Hematopoietic multipotent progenitor cell treated with erythropoietin and hydrocortisone succinate and interleukin-3 and kit ligand, for 8 days (in vitro differentiated cells): Measurements from ENCODE around the gene RFTN2.
"Not testable (repeated sequence)": the region's sequence is repeated elsewhere in the genome, so short reads cannot be mapped to it uniquely, and the experiment has no call there.

ENCODE experiments used
- DNase-seq: peaks from one replicate; pipeline ENCODE4 v3.0.0-alpha.2; 2015

RFTN2 gene

GRCh38 chr2:197674060-197674459 lies 1.3 kb downstream of the RFTN2 start:
- DNase-seq: no peak

GRCh38 chr2:197673606-197674005 lies 1.8 kb downstream of the RFTN2 start:
- no peak for DNase-seq

GRCh38 chr2:197673106-197673505 lies 2.3 kb downstream of the RFTN2 start:
- DNase-seq: no peak

GRCh38 chr2:197672371-197672893 lies 3.0 kb downstream of the RFTN2 start:
- DNase-seq: no peak

- no peak for DNase-seq
Measured at GRCh38 chr2:197669077-197669476, 6.3 kb downstream of the RFTN2 start.

GRCh38 chr2:197668296-197668695 lies 7.1 kb downstream of the RFTN2 start:
- no peak for DNase-seq

- DNase-seq: no peak
Measured at GRCh38 chr2:197666277-197666676, 9.1 kb downstream of the RFTN2 start.

- DNase-seq: no peak
Measured at GRCh38 chr2:197661626-197662025, 13.8 kb downstream of the RFTN2 start.

- no peak for DNase-seq
Measured at GRCh38 chr2:197657562-197657961, 17.8 kb downstream of the RFTN2 start.

- DNase-seq: no peak
Measured at GRCh38 chr2:197647961-197648690, 27.3 kb downstream of the RFTN2 start.

- DNase-seq: no peak
Measured at GRCh38 chr2:197641666-197642065, 33.7 kb downstream of the RFTN2 start.

GRCh38 chr2:197640571-197641122 lies 34.7 kb downstream of the RFTN2 start:
- not testable (repeated sequence) for DNase-seq

- no peak for DNase-seq
Measured at GRCh38 chr2:197633109-197633657, 42.2 kb downstream of the RFTN2 start.

GRCh38 chr2:197628043-197628500 lies 47.3 kb downstream of the RFTN2 start:
- no peak for DNase-seq

- no peak for DNase-seq
Measured at GRCh38 chr2:197626965-197627625, 48.3 kb downstream of the RFTN2 start.

GRCh38 chr2:197620133-197620532 lies 55.3 kb downstream of the RFTN2 start:
- no peak for DNase-seq

- no peak for DNase-seq
Measured at GRCh38 chr2:197615016-197615652, 60.3 kb downstream of the RFTN2 start.

- no peak for DNase-seq
Measured at GRCh38 chr2:197614532-197614931, 60.9 kb downstream of the RFTN2 start.

GRCh38 chr2:197613509-197613987 lies 61.8 kb downstream of the RFTN2 start:
- DNase-seq: no peak

GRCh38 chr2:197606180-197606579 lies 69.2 kb downstream of the RFTN2 start:
- no peak for DNase-seq

- no peak for DNase-seq
Measured at GRCh38 chr2:197604117-197604860, 71.1 kb downstream of the RFTN2 start.

GRCh38 chr2:197601726-197602125 lies 73.7 kb downstream of the RFTN2 start:
- no peak for DNase-seq
